Natural killer cell treated with Interleukin-12 subunit alpha and Interleukin-12 subunit beta and Interleukin-15 and Interleukin-18, amount 100 ng/mL, for 72 hours (primary cell): ENCODE data around the gene MAML2. TPM values are rescaled to one million over a fixed set of nuclear protein-coding genes. Genes with fewer than 3 reads are reported as not detected.

ENCODE experiments used
- ATAC-seq, 2 donors: fragments of 150-1000 bp; cut with Tn5 transposase in 1 of 2; sonication (Bioruptor Pico), chemical (Tn5 transposase) in 1 of 2; 2 replicates each; pipeline ENCODE4 v1.10.0; 2021
- DNase-seq: peaks from one replicate; pipeline ENCODE4 v3.0.0; 2022; ENCODE audit warnings: low spot score
- H3K27ac Mint-ChIP-seq, 2 donors: 1 replicate in 1 of 2; 2 replicates in 1 of 2; pipeline ENCODE4 v1.8.0; 2022; ENCODE audit warnings: mixed read lengths in 2 of 2, mild to moderate bottlenecking in 1 of 2, moderate library complexity in 1 of 2
- H3K27me3 Mint-ChIP-seq, 2 donors: 1 replicate in 1 of 2; 2 replicates in 1 of 2; pipeline ENCODE4 v1.8.0; 2022; ENCODE audit warnings: mixed read lengths in 2 of 2
- H3K36me3 Mint-ChIP-seq: one replicate; pipeline ENCODE4 v1.8.0; 2022; ENCODE audit warnings: mixed read lengths
- H3K4me1 Mint-ChIP-seq, 2 donors: 1 replicate in 1 of 2; 2 replicates in 1 of 2; pipeline ENCODE4 v1.8.0; 2022; ENCODE audit warnings: low read depth in 2 of 2, mixed read lengths in 2 of 2, mild to moderate bottlenecking in 1 of 2
- H3K4me3 Mint-ChIP-seq: one replicate; pipeline ENCODE4 v1.8.0; 2022; ENCODE audit warnings: mixed read lengths
- H3K9me3 Mint-ChIP-seq: 2 replicates; pipeline ENCODE4 v1.8.0; 2022; ENCODE audit warnings: mixed read lengths
- total RNA-seq, 2 donors: library from RNA; stranded (reverse); gene quantifications; one replicate each; pipeline ENCODE4 v1.2.3, GENCODE V29; 2022

The MAML2 gene
- total RNA-seq, 2 donors from 2014 or later, result 15.9 to 21.9 TPM

- Mint-ChIP-seq H3K27me3 (no peaks in the 10 kb centered on the region), H3K4me1 (peaks cover 55 to 61% of the 10 kb centered on the region in 2 donors), H3K36me3 (no peaks in the 10 kb centered on the region), H3K9me3 (no peaks in the 10 kb centered on the region), H3K4me3 (no peak overlapping the region), H3K27ac (peak overlapping the region; percentile 53 to 99)
- DNase-seq (no peak), ATAC-seq (no peak)
Observed at GRCh38 chr11:96217206-96217605, 125.8 kb downstream of the MAML2 start.

DNA sequence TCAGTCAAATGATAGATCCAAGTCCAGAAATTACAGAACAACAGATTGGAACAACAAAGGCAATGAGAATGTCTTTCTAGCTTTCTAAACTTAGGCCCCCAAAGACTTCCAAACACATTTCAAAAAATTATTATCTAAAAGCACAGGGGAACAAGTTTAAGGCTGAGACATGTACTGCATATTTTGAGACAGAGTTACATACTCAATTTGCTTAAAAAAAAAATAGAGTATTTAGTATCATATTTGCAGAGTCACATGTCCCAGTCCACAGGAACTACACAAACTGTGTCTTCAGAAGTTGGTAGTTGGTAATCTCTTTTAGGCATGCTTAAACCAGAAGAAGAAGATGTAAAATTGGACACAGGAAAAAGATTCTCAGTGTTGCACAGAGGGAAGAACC is 127.2 kb downstream of the MAML2 start:
- Mint-ChIP-seq H3K4me1 (peaks cover 55 to 60% of the 10 kb centered on the region in 2 donors), H3K9me3 (peaks cover 4% of the 10 kb centered on the region), H3K27me3 (no peaks in the 10 kb centered on the region), H3K36me3 (peaks cover 6% of the 10 kb centered on the region), H3K4me3 (peak overlapping the region; percentile 83), H3K27ac (peak overlapping the region; percentile 97 to 99)
- no peak for ATAC-seq
- no peak for DNase-seq

- peaks cover 4% of the 10 kb centered on the region for H3K9me3 Mint-ChIP-seq
Observed at GRCh38 chr11:96215110-96215782, 127.7 kb downstream of the MAML2 start.

GRCh38 chr11:96214777-96215109 is 128.3 kb downstream of the MAML2 start:
- Mint-ChIP-seq H3K4me1 (peaks cover 49 to 51% of the 10 kb centered on the region in 2 donors), H3K36me3 (peaks cover 6% of the 10 kb centered on the region), H3K4me3 (peak overlapping the region; percentile 83), H3K27ac (peak overlapping the region; percentile 97 to 99), H3K9me3 (peaks cover 4% of the 10 kb centered on the region), H3K27me3 (no peaks in the 10 kb centered on the region)
- no peak for DNase-seq
- ATAC-seq, result no peak

More at GRCh38 chr11:96215110-96215782, 127.7 kb downstream of the MAML2 start:
- H3K4me1 Mint-ChIP-seq, result peaks cover 53 to 56% of the 10 kb centered on the region in 2 donors
- H3K27ac Mint-ChIP-seq, result peak overlapping the region; percentile 97 to 99
- DNase-seq, result no peak
- ATAC-seq, result peak; percentile 80 to 84
- peak overlapping the region; percentile 83 for H3K4me3 Mint-ChIP-seq
- peaks cover 6% of the 10 kb centered on the region for H3K36me3 Mint-ChIP-seq
- no peaks in the 10 kb centered on the region for H3K27me3 Mint-ChIP-seq

- H3K27me3 Mint-ChIP-seq, result no peaks in the 10 kb centered on the region
- H3K36me3 Mint-ChIP-seq, result peaks cover 6% of the 10 kb centered on the region
- DNase-seq (no peak), ATAC-seq (no peak)
- peaks cover 4% of the 10 kb centered on the region for H3K9me3 Mint-ChIP-seq
- H3K4me3 Mint-ChIP-seq, result no peak overlapping the region
- H3K4me1 Mint-ChIP-seq, result peaks cover 52 to 54% of the 10 kb centered on the region in 2 donors
- H3K27ac Mint-ChIP-seq, result peak overlapping the region; percentile 97 to 99
Observed at GRCh38 chr11:96213500-96213899, 129.5 kb downstream of the MAML2 start.

- H3K27ac Mint-ChIP-seq, result peak overlapping the region; percentile 97 to 99
Observed at GRCh38 chr11:96211436-96211835, 131.6 kb downstream of the MAML2 start.

DNA sequence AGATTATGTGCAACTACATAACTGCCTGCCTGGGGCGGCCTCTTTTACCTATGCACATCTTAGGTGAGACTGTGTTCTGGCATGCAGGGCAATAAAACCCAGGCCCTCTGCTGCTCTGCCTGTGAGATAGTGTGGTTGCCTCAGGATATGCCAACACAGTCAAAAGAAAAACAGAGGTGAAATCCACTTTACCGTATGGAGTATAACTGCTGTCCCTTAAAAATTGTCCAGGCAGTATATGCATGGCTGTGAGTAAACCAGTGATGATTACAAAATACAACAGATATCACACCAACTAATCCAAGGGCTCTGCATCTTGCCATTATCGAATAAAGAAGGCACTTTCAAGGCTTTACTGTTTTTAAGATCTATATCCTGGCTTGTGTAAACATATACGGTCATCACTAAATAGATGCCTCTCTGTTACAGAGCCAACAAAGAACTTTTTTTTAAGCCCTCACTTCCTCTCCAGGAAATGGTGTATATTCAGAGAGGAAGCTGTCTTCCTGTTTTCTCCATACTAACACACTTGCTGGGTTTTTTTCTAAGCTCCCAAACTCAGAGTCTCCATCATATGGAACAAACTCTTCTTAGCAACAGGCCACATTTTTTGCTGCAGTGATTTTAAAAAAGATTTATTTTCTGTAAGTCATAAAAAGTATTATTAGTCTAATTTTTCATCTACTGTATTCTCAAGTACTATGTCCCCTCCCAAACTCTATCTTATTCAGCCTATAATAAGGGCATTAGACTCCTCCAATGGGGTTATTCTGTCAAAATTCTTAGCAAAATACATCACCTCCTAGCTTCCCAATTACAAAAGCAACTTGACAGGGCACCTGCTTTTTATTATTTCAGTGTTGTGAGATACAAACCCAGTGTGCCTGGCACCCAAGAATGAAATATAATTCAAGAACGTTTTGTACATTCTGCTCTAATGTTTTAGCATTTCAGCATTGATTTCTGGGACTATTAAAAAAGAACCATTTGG is 135.2 kb downstream of the MAML2 start:
- Mint-ChIP-seq H3K4me1 (peaks cover 62 to 68% of the 10 kb centered on the region in 2 donors), H3K27ac (peak overlapping the region; percentile 88 to 99), H3K4me3 (peak overlapping the region; percentile 71), H3K27me3 (no peaks in the 10 kb centered on the region), H3K9me3 (peaks cover 4% of the 10 kb centered on the region), H3K36me3 (peaks cover 6% of the 10 kb centered on the region)
- ATAC-seq (peak; percentile 42 to 55), DNase-seq (no peak)

More at GRCh38 chr11:96211436-96211835, 131.6 kb downstream of the MAML2 start:
- Mint-ChIP-seq H3K27me3 (no peaks in the 10 kb centered on the region), H3K9me3 (peaks cover 4% of the 10 kb centered on the region), H3K36me3 (peaks cover 6% of the 10 kb centered on the region), H3K4me3 (peak overlapping the region; percentile 77), H3K4me1 (peaks cover 60 to 65% of the 10 kb centered on the region in 2 donors)
- ATAC-seq (peak; percentile 69 to 80), DNase-seq (peak; percentile 71)

DNA sequence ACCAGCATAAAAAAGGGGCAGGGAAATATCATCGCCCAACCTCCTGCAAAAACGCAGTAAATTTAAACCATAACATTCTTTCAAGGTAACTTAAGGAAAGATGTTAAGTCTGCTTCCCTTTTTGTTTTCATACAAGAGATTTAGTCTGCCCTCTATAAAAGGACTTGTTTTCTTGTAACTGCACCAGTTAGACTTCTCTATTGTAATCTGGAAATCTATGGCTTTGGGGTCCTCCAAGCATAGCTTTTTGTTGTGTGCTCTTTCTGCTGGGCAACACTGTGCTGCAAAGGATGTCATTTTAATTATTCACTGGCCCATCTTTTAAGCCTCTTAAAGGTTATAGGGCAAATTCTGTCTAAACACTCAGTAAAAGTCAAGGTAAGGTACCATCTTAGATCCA is 136.0 kb downstream of the MAML2 start:
- peaks cover 6% of the 10 kb centered on the region for H3K36me3 Mint-ChIP-seq
- ATAC-seq (no peak), DNase-seq (no peak)
- no peaks in the 10 kb centered on the region for H3K27me3 Mint-ChIP-seq
- H3K4me3 Mint-ChIP-seq, result peak overlapping the region; percentile 71
- peaks cover 4% of the 10 kb centered on the region for H3K9me3 Mint-ChIP-seq
- H3K4me1 Mint-ChIP-seq, result peaks cover 54 to 60% of the 10 kb centered on the region in 2 donors
- peak overlapping the region; percentile 88 to 99 for H3K27ac Mint-ChIP-seq

- ATAC-seq, result peak; percentile 68 to 84
- Mint-ChIP-seq H3K27me3 (no peaks in the 10 kb centered on the region), H3K27ac (peak overlapping the region; percentile 88 to 99), H3K9me3 (no peaks in the 10 kb centered on the region), H3K4me1 (peaks cover 47 to 52% of the 10 kb centered on the region in 2 donors), H3K36me3 (no peaks in the 10 kb centered on the region), H3K4me3 (peak overlapping the region; percentile 70)
- DNase-seq, result no peak
Observed at GRCh38 chr11:96205460-96205809, 137.6 kb downstream of the MAML2 start.

- H3K27me3 Mint-ChIP-seq, result no peaks in the 10 kb centered on the region
- no peaks in the 10 kb centered on the region for H3K36me3 Mint-ChIP-seq
- H3K27ac Mint-ChIP-seq, result peak overlapping the region; percentile 88 to 99
- ATAC-seq, result peak; percentile 84 to 90
- no peaks in the 10 kb centered on the region for H3K9me3 Mint-ChIP-seq
- no peak for DNase-seq
- H3K4me3 Mint-ChIP-seq, result peak overlapping the region; percentile 70
- H3K4me1 Mint-ChIP-seq, result peaks cover 47 to 52% of the 10 kb centered on the region in 2 donors
Observed at GRCh38 chr11:96204721-96205459, 138.1 kb downstream of the MAML2 start.

- H3K36me3 Mint-ChIP-seq, result peaks cover 5% of the 10 kb centered on the region
- DNase-seq (no peak), ATAC-seq (no peak)
- no peaks in the 10 kb centered on the region for H3K9me3 Mint-ChIP-seq
- H3K4me3 Mint-ChIP-seq, result peak overlapping the region; percentile 70
- no peaks in the 10 kb centered on the region for H3K27me3 Mint-ChIP-seq
- H3K4me1 Mint-ChIP-seq, result peaks cover 51 to 58% of the 10 kb centered on the region in 2 donors
- H3K27ac Mint-ChIP-seq, result peak overlapping the region; percentile 88 to 99
Observed at GRCh38 chr11:96204366-96204659, 138.7 kb downstream of the MAML2 start.

DNA sequence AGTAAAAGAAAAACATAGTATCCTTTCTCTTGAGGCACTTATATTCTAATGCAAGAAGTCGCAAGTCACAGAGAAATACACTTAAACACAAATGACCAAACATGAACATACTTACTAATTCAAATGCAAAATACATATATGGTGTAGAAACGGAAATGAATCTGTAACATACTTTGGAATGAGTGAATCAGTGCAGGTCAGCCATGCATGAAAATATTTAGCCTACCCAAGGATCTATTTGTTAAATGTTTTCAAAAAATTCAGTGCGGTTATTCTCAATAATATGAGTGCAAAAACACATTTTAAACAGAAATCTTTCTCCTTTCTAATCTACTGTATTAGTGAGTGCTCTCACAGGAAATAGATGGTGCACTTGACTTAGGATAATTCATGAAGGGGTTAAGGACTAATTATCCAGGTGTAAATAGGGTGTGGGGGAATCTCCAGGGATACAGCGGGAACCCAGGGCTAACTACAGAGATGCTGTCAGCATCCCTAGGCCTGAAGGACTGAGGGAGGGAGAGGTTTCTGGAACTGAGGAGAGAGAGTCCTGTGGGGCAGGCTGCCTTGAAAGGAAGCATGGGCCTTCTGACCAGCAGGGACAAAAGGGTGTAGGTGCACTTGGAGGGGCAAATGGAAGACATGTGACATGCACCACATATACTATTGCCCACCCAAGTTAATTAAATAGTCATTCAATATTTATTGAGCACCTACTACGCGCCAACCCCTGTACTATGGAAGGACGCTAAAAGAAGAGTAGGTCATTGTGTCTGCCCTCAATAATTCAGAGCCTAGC is 139.2 kb downstream of the MAML2 start:
- Mint-ChIP-seq H3K36me3 (peaks cover 5% of the 10 kb centered on the region), H3K9me3 (no peaks in the 10 kb centered on the region), H3K4me3 (peak overlapping the region; percentile 70), H3K27ac (peak overlapping the region; percentile 88 to 99), H3K4me1 (peaks cover 49 to 58% of the 10 kb centered on the region in 2 donors), H3K27me3 (no peaks in the 10 kb centered on the region)
- ATAC-seq (no peak), DNase-seq (no peak)

DNA sequence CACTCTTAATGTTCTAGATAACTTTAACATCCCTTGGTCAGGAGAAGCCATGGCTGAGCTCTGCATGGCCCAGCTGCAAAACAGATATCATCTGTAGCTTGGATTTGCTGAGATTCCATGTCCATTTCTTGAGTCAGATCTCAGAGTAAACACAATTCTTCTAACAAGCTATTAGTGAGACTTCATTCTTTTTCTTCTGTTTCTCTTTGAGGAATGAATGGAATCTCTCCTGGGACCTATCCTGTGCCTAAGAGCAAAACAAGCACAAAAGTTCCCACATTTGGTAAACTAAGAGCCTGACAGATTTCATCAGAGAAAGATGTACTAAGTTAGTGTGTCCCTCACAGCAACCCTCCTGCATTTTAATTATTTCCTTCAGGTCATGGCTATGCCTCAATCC is 142.8 kb downstream of the MAML2 start:
- H3K9me3 Mint-ChIP-seq, result peaks cover 3% of the 10 kb centered on the region
- H3K36me3 Mint-ChIP-seq, result peaks cover 5% of the 10 kb centered on the region
- no peak overlapping the region for H3K4me3 Mint-ChIP-seq
- peaks cover 34 to 48% of the 10 kb centered on the region in 2 donors for H3K4me1 Mint-ChIP-seq
- DNase-seq (no peak), ATAC-seq (no peak)
- H3K27ac Mint-ChIP-seq, result peak overlapping the region; percentile 87 to 88
- H3K27me3 Mint-ChIP-seq, result no peaks in the 10 kb centered on the region
